Endodermal cell (in vitro differentiated cells): ENCODE data around the gene ZDHHC19. TPM values are rescaled to one million over a fixed set of nuclear protein-coding genes. Genes with fewer than 3 reads are reported as not detected.

Experiments
- DNase-seq: peaks from one replicate; pipeline ENCODE4 v3.0.0-alpha.2; 2017
- H3K27ac ChIP-seq: 2 replicates; pipeline ENCODE4 v1.5.1; 2013; ENCODE audit warnings: mild to moderate bottlenecking, low read depth, low read length, moderate library complexity
- H3K27me3 ChIP-seq: 2 replicates; pipeline ENCODE4 v1.6.1; 2013; ENCODE audit warnings: mild to moderate bottlenecking, low read length, moderate library complexity; ENCODE audit not compliant: insufficient read depth, control insufficient read depth, poor library complexity, severe bottlenecking
- H3K36me3 ChIP-seq: 2 replicates; pipeline ENCODE4 v1.7.0; 2013; ENCODE audit warnings: mild to moderate bottlenecking, low read length, moderate library complexity; ENCODE audit not compliant: control insufficient read depth, insufficient read depth
- H3K4me1 ChIP-seq: one replicate; pipeline ENCODE4 v1.7.0; 2013; ENCODE audit warnings: low read length; ENCODE audit not compliant: control insufficient read depth, insufficient read depth
- H3K4me3 ChIP-seq: 2 replicates; pipeline ENCODE4 v1.5.1; 2013; ENCODE audit warnings: mild to moderate bottlenecking, low read length, moderate library complexity
- H3K9ac ChIP-seq: 2 replicates; pipeline ENCODE4 v1.6.1; 2013; ENCODE audit warnings: mild to moderate bottlenecking, low read length, moderate library complexity; ENCODE audit not compliant: poor library complexity, severe bottlenecking; ENCODE audit errors: extremely low read depth
- H3K9me3 ChIP-seq: 2 replicates; pipeline ENCODE4 v1.6.1; 2013; ENCODE audit warnings: mild to moderate bottlenecking, low read length, moderate library complexity; ENCODE audit not compliant: control insufficient read depth
- H3K27ac Mint-ChIP-seq: 2 replicates; pipeline ENCODE4 v1.8.0; 2020; ENCODE audit warnings: mixed read lengths
- H3K27me3 Mint-ChIP-seq: 2 replicates; pipeline ENCODE4 v1.8.0; 2021; ENCODE audit warnings: mild to moderate bottlenecking, mixed read lengths; ENCODE audit not compliant: insufficient read depth
- H3K36me3 Mint-ChIP-seq: 2 replicates; pipeline ENCODE4 v1.8.0; 2020; ENCODE audit warnings: low read depth, mixed read lengths
- H3K4me1 Mint-ChIP-seq: 2 replicates; pipeline ENCODE4 v1.8.0; 2020; ENCODE audit warnings: mixed read lengths
- H3K4me3 Mint-ChIP-seq: 2 replicates; pipeline ENCODE4 v1.8.0; 2020; ENCODE audit warnings: mild to moderate bottlenecking, moderate library complexity, mixed read lengths
- H3K9me3 Mint-ChIP-seq: 2 replicates; pipeline ENCODE4 v1.8.0; 2020; ENCODE audit warnings: mild to moderate bottlenecking, mixed read lengths
- CTCF ChIP-seq: fragments of 200-600 bp; sonication (generic); conservative IDR thresholded peaks from 2 replicates; pipeline ENCODE4 v1.5.0; 2021; ENCODE audit warnings: antibody characterized with exemption, mild to moderate bottlenecking
- WGBS, 2 experiments: methylation state at CpG; one replicate each; pipeline versions ENCODE4 v1.1.5 to v1.1.7; 2013; ENCODE audit warnings: missing lambda C conversion rate in 2 of 2, mixed read lengths in 1 of 2; ENCODE audit not compliant: insufficient coverage in 1 of 2, insufficient read length in 1 of 2; 5-methylcytosine and 5-hydroxymethylcytosine counted together
- total RNA-seq, 2 donors: library from RNA; stranded (reverse); fragmentation: NEBNext Ultra II Directional in 1 of 2; extraction: Animal tissue kit (Norgen Biotek cat#: 25700) in 1 of 2; gene quantifications; 2 replicates in 1 of 2; 3 replicates in 1 of 2; pipeline ENCODE4 v1.2.1, GENCODE V29; 2021

The ZDHHC19 gene
- total RNA-seq, 2 donors from 2014 or later = 0.86 TPM; not detected in 1

- 84 to 91% methylated on average over 10 to 15 of the region's 15 CpGs for WGBS, 2 experiments
- Histone ChIP-seq H3K9ac (peak overlapping the region; percentile 11), H3K27me3 (no peaks in the 10 kb centered on the region), H3K36me3 (no peaks in the 10 kb centered on the region), H3K27ac (no peak overlapping the region), H3K9me3 (no peaks in the 10 kb centered on the region), H3K4me1 (no peaks in the 10 kb centered on the region), H3K4me3 (no peak overlapping the region)
- no peaks in the 10 kb centered on the region for H3K27me3 Mint-ChIP-seq
- TF ChIP-seq CTCF = no peak
- DNase-seq = no peak
- H3K27ac Mint-ChIP-seq = no peak overlapping the region
- H3K4me1 Mint-ChIP-seq = no peaks in the 10 kb centered on the region
- no peaks in the 10 kb centered on the region for H3K9me3 Mint-ChIP-seq
- no peak overlapping the region for H3K4me3 Mint-ChIP-seq
- no peaks in the 10 kb centered on the region for H3K36me3 Mint-ChIP-seq
Observed at GRCh38 chr3:196193133-196193735, 18.0 kb downstream of the ZDHHC19 start.

GRCh38 chr3:196192524-196193051 is 18.6 kb downstream of the ZDHHC19 start:
- H3K36me3 Mint-ChIP-seq = no peaks in the 10 kb centered on the region
- H3K4me1 ChIP-seq = no peaks in the 10 kb centered on the region
- H3K36me3 ChIP-seq = no peaks in the 10 kb centered on the region
- no peaks in the 10 kb centered on the region for H3K27me3 Mint-ChIP-seq
- WGBS, 2 experiments = 71 to 82% methylated on average over 13 to 14 of the region's 14 CpGs
- H3K9me3 ChIP-seq = no peaks in the 10 kb centered on the region
- no peak overlapping the region for H3K4me3 Mint-ChIP-seq
- H3K4me3 ChIP-seq = no peak overlapping the region
- DNase-seq = peak; percentile 74
- H3K4me1 Mint-ChIP-seq = no peaks in the 10 kb centered on the region
- H3K9me3 Mint-ChIP-seq = no peaks in the 10 kb centered on the region
- H3K27me3 ChIP-seq = no peaks in the 10 kb centered on the region
- no peak overlapping the region for H3K27ac ChIP-seq
- no peak overlapping the region for H3K27ac Mint-ChIP-seq
- no peak for TF ChIP-seq CTCF
- H3K9ac ChIP-seq = peak overlapping the region; percentile 11

- Histone ChIP-seq H3K9me3 (no peaks in the 10 kb centered on the region), H3K4me1 (no peaks in the 10 kb centered on the region), H3K27me3 (no peaks in the 10 kb centered on the region), H3K27ac (no peak overlapping the region), H3K9ac (no peak overlapping the region), H3K4me3 (no peak overlapping the region), H3K36me3 (no peaks in the 10 kb centered on the region)
- peak; percentile 67 for TF ChIP-seq CTCF
- 83 to 86% methylated on average over 8 to 11 of the region's 11 CpGs for whole genome bisulfite sequencing, 2 experiments
- Mint-ChIP-seq H3K36me3 (no peaks in the 10 kb centered on the region), H3K27ac (no peak overlapping the region), H3K27me3 (no peaks in the 10 kb centered on the region), H3K4me3 (no peak overlapping the region), H3K9me3 (no peaks in the 10 kb centered on the region), H3K4me1 (no peaks in the 10 kb centered on the region)
- peak; percentile 84 for DNase-seq
Observed at GRCh38 chr3:196192036-196192523, 19.1 kb downstream of the ZDHHC19 start.
